Activated T-cell treated with anti-CD3 and anti-CD28 coated beads, Interleukin-2, amount 50 U/mL, for 1 hour (primary cell): Measurements from ENCODE around the gene ZMYM4.
"Not testable (repeated sequence)": the region's sequence is repeated elsewhere in the genome, so short reads cannot be mapped to it uniquely, and the experiment has no call there.

Experiments
- DNase-seq: peaks from one replicate; pipeline ENCODE4 v3.0.0-alpha.2; 2020

The ZMYM4 gene

DNA sequence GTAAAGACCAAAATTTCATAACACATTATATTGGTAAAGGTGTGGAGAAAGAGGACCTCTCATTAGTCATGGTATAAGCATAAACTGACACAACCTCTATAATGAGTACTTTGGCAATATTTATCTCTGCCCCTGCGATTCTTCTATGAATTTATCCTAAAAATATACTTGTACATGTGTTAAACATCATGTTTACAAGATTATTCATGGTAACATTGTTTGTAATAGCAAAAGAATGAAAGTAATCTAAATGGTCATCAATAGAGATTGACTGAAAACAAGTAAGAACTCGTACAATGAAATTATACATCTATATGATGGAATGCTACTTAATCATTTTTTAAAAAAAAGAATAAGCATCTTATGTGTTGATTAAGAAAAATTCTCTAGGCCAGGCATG, 192.3 kb downstream of the ZMYM4 start:
- DNase-seq = no peak

DNA sequence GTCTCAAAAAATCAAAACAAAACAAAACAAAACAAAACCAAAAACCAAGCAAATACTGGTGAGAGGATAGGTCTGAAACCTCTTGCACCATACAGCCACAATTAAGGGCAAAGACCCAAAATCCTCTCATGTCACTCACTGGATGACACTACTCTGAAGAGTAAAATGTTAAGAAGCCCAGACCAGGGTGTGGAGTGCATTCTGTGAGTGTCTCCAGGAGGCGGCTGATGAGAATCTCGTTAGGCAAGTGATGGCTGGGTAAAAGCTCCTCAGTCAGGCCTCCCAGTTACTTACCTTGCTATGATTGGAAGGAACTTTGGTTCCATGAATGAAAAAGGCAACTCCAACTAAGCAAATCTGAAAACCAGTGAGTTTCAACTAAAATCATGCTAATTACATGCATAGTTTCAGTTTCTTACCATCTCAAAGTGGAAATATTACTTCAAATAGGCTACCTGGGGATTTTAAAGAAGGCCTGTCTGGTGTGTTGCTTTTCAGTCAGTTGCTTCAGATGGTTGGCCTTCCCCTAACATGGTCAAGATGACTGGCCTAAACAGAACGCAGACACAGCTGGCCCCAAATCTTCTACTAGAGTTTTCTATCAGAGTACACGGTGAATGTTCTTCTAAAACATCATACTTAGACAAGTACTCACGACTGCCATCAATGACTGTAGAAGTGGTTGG, 193.6 kb downstream of the ZMYM4 start:
- DNase-seq = no peak

DNA sequence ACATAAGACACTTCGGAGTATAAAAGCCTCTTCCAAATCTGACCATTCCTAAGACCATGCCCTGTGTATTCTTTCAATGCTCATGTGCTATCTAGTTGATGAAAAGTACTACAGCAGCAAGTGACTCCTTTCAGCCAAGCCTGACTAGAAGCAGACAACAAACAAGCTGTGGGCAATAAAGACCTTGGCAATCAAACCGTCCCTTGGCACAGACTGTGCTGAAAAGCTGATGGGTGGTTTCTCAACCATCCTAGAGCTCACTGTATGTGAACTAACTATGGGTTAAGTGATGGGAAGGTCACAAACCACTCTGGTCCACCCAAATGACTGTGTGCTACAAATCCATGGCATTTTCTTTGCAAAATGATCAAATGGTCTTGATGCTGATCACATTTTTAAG, 194.7 kb downstream of the ZMYM4 start:
- DNase-seq = no peak

DNA sequence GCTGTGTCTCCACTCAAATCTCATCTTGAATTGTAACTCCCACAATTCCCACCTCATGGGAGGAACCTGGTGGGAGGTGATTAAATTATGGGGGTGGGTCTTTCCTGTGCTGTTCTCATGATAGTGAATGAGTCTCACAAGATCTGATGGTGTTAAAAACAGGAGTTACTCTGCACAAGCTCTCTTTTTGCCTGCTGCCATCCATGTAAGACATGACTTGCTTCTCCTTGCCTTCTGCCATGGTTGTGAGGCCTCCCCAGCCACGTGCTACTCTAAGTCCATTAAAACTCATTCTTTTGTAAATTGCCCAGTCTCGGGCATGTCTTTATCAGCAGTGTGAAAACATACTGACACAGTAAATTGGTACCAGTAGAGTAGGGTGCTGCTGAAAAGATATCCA, 195.2 kb downstream of the ZMYM4 start:
- DNase-seq = not testable (repeated sequence)

DNA sequence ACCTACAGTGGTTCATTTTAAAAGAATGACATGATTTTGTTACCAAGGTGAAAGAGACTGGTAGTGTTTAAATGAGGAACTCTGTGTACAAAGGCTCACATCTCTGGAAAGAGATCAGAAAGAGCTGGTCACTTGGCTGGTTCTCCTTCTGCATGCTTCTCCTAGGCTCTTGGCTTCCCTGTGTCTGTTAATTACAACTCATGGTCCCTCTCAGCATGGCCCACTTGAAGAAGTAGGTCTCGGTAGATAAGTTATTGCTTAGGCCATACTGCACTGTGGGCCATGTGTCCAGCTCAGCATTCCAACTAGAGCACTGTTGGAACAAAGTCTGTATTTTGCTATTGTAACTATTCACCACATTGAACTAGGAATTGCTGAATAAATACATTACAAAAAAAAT, 197.6 kb downstream of the ZMYM4 start:
- DNase-seq = no peak

DNA sequence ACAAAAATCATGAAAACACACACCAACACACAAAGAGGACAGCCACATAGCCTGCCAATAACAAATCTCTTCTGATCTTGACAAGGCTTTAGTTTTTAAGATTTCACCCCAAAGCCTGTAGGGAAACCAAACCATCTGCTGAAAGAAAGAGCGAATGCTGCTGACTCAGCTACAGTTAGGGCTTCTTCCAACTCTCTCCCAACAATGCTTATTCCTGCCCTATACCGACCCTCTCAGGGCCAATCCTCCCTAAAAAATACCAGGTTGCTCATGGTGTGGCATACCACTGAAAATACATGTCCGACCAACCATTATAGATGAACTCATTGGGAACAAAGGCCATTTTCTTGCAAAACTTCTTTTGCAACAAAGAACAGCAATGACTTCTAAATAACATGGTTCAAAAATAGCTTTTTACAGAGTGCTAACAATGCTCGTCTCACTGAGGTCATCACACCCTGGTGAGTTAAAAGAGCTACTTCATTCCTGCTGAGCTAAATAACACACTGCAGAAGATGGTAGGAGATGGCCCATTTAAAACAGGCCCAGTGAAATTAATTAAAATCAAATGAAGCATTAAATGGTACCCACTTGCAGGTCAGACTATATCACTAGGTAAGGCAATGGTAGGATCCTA, 202.6 kb downstream of the ZMYM4 start:
- DNase-seq = no peak
